GM23248 (cell line): ENCODE results near the gene ZNF821.

Experiments
- EZH2 ChIP-seq: fragments of 200-600 bp; sonication (generic); IDR thresholded peaks from 2 replicates; pipeline ENCODE4 v1.6.1; 2018; ENCODE audit warnings: antibody characterized with exemption, mild to moderate bottlenecking; ENCODE audit not compliant: insufficient read depth, poor library complexity, severe bottlenecking
- EZH2phosphoT487 ChIP-seq: fragments of 200-600 bp; sonication (generic); IDR thresholded peaks from 2 replicates; pipeline ENCODE4 v1.6.1; 2018; ENCODE audit warnings: antibody characterized with exemption, moderate library complexity, mild to moderate bottlenecking, low read depth; ENCODE audit not compliant: insufficient read depth

DNA sequence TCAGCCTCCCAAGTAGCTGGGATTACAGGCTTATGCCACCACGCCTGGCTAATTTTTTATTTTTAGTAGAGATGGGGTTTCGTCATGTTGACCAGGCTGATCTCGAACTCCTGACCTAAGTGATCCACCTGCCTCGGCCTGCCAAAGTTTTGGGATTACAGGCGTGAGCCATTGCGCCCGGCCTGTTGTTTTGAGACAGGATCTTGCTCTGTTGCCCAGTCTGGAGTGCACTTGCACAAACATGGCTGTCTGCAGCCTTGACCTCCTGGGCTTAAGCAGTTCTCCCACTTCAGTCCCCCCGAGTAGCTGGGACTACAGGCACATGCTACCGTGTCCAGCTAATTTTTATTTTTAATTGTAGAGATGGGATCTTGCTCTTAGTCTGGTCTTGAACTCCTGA is 20.3 kb upstream of the ZNF821 start:
- TF ChIP-seq EZH2 = no peak
- TF ChIP-seq EZH2phosphoT487 = no peak
